Measurements from ENCODE around the gene IZUMO1.

IZUMO1 gene

DNA sequence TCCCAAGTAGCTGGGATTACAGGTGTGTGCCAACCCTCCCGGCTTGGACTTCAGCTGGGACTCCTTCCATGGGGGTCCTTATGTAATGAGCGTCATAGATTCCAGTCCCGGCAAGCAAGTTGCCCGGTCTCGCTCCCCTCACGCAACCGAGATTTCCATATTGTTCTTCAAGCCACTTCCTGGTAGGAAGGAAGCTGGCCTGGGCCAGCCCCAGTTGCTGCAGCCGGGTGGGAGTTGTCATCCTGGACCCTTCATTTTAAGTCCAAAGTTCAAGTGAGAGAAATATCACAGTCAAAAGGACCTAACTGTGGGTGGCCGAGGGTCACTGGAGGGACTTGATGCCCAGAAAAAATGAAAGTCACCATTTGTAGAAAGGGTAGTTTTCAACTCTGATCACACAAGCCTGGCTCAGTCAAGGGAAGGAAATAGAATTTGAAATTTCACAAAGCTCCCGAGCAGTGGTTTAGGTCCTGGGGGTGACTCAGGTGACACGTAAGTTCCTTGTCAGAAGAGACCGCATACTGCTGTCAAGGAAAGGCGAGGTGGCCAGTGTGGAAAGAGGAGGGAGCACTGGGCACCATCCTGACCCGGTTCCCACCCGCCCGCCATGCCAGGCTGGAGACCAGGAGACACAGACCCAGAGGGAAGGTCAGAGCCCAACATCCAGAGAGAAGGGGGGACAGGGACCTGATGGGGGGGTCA is 13.9 kb upstream of the IZUMO1 start:
- Histone ChIP-seq H3K36me3 (no peaks in the 10 kb centered on the region), H3K27me3 (peaks cover 0 to 47% of the 10 kb centered on the region in 2 donors), H3K27ac (no peak overlapping the region), H3K4me3 (no peak overlapping the region), H3K4me1 (no peaks in the 10 kb centered on the region), H3K9me3 (no peaks in the 10 kb centered on the region)
- no peak for DNase-seq
- intact Hi-C loops (cut with DNase I; ENCODE audit: low total_unique reads) = no loop called here
- TF ChIP-seq, protein P1, sequence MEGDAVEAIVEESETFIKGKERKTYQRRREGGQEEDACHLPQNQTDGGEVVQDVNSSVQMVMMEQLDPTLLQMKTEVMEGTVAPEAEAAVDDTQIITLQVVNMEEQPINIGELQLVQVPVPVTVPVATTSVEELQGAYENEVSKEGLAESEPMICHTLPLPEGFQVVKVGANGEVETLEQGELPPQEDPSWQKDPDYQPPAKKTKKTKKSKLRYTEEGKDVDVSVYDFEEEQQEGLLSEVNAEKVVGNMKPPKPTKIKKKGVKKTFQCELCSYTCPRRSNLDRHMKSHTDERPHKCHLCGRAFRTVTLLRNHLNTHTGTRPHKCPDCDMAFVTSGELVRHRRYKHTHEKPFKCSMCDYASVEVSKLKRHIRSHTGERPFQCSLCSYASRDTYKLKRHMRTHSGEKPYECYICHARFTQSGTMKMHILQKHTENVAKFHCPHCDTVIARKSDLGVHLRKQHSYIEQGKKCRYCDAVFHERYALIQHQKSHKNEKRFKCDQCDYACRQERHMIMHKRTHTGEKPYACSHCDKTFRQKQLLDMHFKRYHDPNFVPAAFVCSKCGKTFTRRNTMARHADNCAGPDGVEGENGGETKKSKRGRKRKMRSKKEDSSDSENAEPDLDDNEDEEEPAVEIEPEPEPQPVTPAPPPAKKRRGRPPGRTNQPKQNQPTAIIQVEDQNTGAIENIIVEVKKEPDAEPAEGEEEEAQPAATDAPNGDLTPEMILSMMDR (IDR thresholded peaks at IDR 0.05) = no peak

DNA sequence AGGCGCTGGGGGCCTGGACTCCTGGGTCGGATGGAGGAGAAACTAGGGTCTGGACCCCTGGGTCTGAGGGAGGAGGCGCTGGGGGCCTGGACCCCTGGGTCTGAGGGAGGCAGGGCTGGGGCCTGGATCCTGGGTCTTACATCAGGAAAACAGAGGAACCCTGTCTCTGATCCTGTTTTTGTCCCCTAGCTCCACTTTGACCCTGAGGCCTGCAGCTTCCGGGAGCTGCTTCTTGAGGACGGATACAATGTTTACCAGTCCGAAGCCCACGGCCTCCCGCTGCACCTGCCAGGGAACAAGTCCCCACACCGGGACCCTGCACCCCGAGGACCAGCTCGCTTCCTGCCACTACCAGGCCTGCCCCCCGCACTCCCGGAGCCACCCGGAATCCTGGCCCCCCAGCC is 11.0 kb upstream of the IZUMO1 start:
- H3K36me3 ChIP-seq = no peaks in the 10 kb centered on the region
- intact Hi-C loops (cut with DNase I; ENCODE audit: low total_unique reads) = no loop called here
- no peak overlapping the region for H3K27ac ChIP-seq
- DNase-seq = no peak
- no peaks in the 10 kb centered on the region for H3K9me3 ChIP-seq
- H3K4me3 ChIP-seq = no peak overlapping the region
- H3K27me3 ChIP-seq = peaks cover 0 to 36% of the 10 kb centered on the region in 2 donors
- TF ChIP-seq, protein P1 (IDR thresholded peaks at IDR 0.05) = no peak
- H3K4me1 ChIP-seq = peaks cover 0 to 6% (median 2%) of the 10 kb centered on the region in 4 donors

DNA sequence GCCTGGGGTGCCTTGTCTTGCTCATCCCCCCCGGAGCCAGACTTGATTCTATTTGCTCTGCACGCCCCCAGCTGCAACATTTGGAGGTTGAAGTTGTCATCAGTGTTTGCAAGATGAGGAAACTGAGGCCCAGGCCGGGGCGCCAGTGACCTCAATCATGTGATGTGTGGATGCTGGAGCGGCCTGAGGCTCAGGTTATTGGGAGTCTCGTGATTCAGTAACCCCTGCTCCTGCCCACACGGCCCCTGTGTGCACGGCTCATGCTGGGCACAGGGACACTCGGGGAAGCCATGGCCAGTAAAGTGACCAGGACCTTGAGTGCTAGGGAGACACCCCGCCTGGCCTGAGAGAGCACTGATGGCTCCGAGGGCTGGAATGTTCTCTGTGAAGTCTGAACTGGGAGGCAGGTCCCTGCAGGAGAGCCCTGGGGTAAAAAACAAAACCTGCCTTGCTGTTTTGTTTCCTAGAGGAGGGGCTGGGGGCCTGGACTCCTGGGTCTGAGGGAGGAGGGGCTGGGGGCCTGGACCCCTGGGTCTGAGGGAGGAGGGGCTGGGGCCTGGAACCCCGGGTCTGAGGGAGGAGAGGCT is 10.5 kb upstream of the IZUMO1 start:
- DNase-seq = no peak
- Histone ChIP-seq H3K9me3 (no peaks in the 10 kb centered on the region), H3K4me1 (peaks cover 0 to 11% (median 8%) of the 10 kb centered on the region in 4 donors), H3K27ac (no peak overlapping the region), H3K27me3 (peaks cover 0 to 37% of the 10 kb centered on the region in 2 donors), H3K36me3 (no peaks in the 10 kb centered on the region), H3K4me3 (no peak overlapping the region)
- TF ChIP-seq, protein P1 (IDR thresholded peaks at IDR 0.05) = no peak
- intact Hi-C loops (cut with DNase I; ENCODE audit: low total_unique reads) = no loop called here

DNA sequence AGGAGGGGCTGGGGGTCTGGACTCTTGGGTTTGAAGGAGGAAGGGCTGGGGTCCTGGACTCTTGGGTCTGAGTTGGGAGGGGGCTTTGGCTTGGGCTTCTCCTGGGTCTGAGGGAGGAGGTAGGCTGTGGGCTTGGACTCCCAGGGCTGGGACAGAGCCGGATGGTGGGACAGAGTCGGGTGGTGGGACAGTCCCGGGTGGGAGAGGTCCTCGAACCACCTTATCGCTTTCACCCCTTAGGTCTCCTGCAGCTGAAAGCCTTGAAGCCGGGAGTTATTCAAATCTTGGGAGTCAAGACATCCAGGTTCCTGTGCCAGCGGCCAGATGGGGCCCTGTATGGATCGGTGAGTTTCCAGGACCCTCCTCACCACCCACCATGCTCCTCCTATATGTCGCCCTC is 10.0 kb upstream of the IZUMO1 start:
- no peak overlapping the region for H3K27ac ChIP-seq
- peaks cover 0 to 42% of the 10 kb centered on the region in 2 donors for H3K27me3 ChIP-seq
- intact Hi-C loops (cut with DNase I; ENCODE audit: low total_unique reads) = no loop called here
- peaks cover 0 to 12% (median 9%) of the 10 kb centered on the region in 4 donors for H3K4me1 ChIP-seq
- H3K9me3 ChIP-seq = no peaks in the 10 kb centered on the region
- no peak for DNase-seq
- H3K4me3 ChIP-seq = no peak overlapping the region
- H3K36me3 ChIP-seq = no peaks in the 10 kb centered on the region
- TF ChIP-seq, protein P1 (IDR thresholded peaks at IDR 0.05) = no peak

DNA sequence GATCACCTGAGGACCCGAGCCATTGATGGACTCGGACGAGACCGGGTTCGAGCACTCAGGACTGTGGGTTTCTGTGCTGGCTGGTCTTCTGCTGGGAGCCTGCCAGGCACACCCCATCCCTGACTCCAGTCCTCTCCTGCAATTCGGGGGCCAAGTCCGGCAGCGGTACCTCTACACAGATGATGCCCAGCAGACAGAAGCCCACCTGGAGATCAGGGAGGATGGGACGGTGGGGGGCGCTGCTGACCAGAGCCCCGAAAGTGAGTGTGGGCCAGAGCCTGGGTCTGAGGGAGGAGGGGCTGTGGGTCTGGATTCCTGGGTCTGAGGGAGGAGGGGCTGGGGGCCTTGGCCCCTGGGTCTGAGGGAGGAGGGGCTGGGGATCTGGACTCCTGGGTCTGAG is 9.5 kb upstream of the IZUMO1 start:
- no peak for DNase-seq
- TF ChIP-seq, protein P1 (IDR thresholded peaks at IDR 0.05) = no peak
- H3K27me3 ChIP-seq = peaks cover 0 to 47% of the 10 kb centered on the region in 2 donors
- H3K4me1 ChIP-seq = peaks cover 0 to 12% (median 9%) of the 10 kb centered on the region in 4 donors
- no peak overlapping the region for H3K4me3 ChIP-seq
- H3K27ac ChIP-seq = no peak overlapping the region
- no peaks in the 10 kb centered on the region for H3K36me3 ChIP-seq
- intact Hi-C loops (cut with DNase I; ENCODE audit: low total_unique reads) = no loop called here
- H3K9me3 ChIP-seq = no peaks in the 10 kb centered on the region

All from tibial artery (tissue), 4 donors.